GM06990 (cell line): ENCODE results near the gene DPAGT1.
A peak's percentile ranks its signal among the peaks of the same experiment; 100 is the strongest.

Experiments
- DNase-seq: peaks from one replicate; pipeline ENCODE4 v3.0.0-alpha.2; 2011; ENCODE audit not compliant: insufficient read length; ENCODE audit errors: extremely low read depth
- H3K27me3 ChIP-seq: replicated peaks from 2 replicates; pipeline ENCODE4 v1.6.0; 2011; ENCODE audit warnings: low read length; ENCODE audit not compliant: control insufficient read depth, insufficient read depth
- H3K36me3 ChIP-seq: 2 replicates; pipeline ENCODE4 v1.5.1; 2011; ENCODE audit warnings: low read length; ENCODE audit not compliant: control insufficient read depth, insufficient read depth
- H3K4me3 ChIP-seq: replicated peaks from 2 replicates; pipeline ENCODE4 v1.5.1; 2011; ENCODE audit warnings: low read depth, mild to moderate bottlenecking, control low read depth, low read length
- TF ChIP-seq, protein P1 (sequence below): IDR thresholded peaks from 2 replicates; pipeline ENCODE4 v1.5.1; 2011; ENCODE audit warnings: low read length, control low read depth, mild to moderate bottlenecking, inconsistent platforms; ENCODE audit not compliant: insufficient read depth, poor library complexity, severe bottlenecking

The DPAGT1 gene

DNA sequence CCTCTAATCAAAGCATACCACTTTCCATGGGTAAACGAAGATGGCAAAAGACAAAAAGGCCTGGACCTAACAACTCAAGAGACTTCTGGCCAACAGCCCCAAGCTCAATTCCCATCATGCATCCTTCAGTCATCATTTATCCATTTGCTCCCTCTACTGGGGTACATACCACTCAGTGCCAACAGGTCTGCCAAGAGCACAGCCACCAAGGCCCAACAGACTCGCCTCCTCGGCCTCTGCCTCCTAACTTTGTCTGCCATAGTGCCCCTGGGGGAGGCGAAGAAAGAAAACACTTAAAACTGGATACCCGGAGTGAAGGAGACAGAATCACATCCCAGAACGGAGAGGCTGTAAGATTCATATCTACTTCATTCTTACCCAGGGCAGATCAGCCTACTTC lies 45.8 kb downstream of the DPAGT1 start:
- peak overlapping the region; percentile 99 for H3K4me3 ChIP-seq
- H3K36me3 ChIP-seq = peaks cover 35% of the 10 kb centered on the region
- H3K27me3 ChIP-seq = no peaks in the 10 kb centered on the region
- TF ChIP-seq, protein P1, sequence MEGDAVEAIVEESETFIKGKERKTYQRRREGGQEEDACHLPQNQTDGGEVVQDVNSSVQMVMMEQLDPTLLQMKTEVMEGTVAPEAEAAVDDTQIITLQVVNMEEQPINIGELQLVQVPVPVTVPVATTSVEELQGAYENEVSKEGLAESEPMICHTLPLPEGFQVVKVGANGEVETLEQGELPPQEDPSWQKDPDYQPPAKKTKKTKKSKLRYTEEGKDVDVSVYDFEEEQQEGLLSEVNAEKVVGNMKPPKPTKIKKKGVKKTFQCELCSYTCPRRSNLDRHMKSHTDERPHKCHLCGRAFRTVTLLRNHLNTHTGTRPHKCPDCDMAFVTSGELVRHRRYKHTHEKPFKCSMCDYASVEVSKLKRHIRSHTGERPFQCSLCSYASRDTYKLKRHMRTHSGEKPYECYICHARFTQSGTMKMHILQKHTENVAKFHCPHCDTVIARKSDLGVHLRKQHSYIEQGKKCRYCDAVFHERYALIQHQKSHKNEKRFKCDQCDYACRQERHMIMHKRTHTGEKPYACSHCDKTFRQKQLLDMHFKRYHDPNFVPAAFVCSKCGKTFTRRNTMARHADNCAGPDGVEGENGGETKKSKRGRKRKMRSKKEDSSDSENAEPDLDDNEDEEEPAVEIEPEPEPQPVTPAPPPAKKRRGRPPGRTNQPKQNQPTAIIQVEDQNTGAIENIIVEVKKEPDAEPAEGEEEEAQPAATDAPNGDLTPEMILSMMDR = peak; percentile 24
- no peak for DNase-seq

DNA sequence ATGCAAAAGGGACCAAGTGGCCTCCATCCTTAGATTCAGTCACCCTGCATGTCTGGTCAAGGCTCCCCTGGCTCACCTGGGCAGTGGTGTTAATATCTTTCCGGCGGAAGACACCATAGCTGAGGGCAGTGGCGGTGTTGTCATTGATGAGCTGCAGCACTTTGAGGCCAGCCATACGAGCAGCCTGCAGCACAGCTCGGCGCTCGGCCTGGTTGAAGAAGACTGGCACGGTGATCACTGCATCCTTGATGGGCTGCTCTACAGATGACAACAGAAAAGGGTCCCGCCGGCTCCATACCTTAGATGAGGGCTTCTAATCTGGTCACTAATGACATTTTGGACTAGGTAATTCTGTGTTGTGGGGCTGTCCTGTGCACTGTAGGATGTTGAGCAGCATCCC lies 47.2 kb downstream of the DPAGT1 start:
- H3K4me3 ChIP-seq = no peak overlapping the region
- no peak for DNase-seq
- peaks cover 41% of the 10 kb centered on the region for H3K36me3 ChIP-seq
- TF ChIP-seq, protein P1 = no peak
- H3K27me3 ChIP-seq = no peaks in the 10 kb centered on the region

DNA sequence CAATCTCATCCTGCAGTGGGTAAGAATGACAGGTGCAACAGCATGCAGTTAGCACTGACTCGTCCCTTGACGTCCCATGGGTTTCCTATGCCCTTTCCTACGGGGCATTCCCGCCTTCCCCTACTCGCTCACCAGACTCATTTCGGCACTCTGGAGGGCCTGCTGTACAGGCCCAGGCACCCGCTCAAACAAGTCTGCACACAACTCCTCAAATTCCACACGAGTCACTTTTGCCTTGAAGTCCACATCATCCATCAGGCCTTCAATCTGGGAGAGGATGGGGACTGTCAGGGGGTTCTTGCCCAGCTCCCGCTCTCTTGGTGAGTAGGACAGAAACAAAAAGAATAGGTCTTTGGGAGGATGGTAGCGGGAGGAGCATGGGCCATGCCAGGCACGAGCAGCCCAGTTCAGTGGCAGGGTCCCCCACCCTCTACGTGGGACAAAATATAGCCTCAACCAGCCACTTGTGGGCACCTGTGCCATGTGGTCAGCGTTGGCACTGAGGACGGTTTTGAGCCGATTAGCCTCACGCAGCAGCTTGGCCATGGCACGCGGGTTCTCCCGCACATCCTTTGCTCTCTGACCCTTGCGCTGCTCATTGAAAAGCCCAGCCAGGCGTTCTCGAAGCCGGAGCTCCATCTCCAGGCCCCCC lies 49.4 kb downstream of the DPAGT1 start:
- no peaks in the 10 kb centered on the region for H3K27me3 ChIP-seq
- peaks cover 60% of the 10 kb centered on the region for H3K36me3 ChIP-seq
- peak overlapping the region; percentile 28; the same call in 1 of the 2 replicates for H3K4me3 ChIP-seq
- TF ChIP-seq, protein P1 = no peak
- no peak for DNase-seq

DNA sequence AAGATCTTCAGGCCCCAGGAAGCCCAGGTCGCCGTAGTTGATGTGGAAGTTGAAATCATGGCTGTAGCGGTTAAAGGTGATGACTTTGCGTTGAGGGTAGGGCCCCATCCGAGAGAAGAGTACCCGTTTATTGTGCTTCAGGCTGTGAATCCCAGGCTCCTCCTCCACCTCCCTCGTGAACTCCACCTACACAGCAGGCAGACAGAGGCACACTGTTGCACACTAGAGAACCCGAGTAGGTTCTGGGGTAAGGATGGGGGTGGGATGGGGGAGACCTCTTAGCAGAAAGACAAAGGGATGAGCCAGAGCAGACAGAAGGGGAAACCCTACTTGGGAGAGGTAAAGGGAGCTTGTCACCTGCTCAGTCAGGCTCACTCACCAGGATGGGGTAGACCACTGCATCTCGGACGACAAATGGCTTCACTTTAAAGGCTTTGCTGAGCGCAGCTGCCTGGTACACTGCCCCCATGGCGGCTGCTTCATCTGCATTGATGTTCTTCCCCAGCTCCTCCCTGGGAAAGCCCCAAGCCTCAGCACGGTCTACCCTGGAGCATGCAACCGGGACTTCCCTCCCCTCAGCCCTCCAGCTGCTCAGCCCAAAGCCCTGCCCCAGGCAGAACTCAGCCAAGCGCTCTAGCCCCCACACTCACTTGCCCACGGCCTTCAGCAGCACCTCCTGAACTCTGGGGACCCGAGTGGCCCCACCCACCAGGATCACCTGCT lies 50.1 kb downstream of the DPAGT1 start:
- peak; percentile 62 for DNase-seq

DNA sequence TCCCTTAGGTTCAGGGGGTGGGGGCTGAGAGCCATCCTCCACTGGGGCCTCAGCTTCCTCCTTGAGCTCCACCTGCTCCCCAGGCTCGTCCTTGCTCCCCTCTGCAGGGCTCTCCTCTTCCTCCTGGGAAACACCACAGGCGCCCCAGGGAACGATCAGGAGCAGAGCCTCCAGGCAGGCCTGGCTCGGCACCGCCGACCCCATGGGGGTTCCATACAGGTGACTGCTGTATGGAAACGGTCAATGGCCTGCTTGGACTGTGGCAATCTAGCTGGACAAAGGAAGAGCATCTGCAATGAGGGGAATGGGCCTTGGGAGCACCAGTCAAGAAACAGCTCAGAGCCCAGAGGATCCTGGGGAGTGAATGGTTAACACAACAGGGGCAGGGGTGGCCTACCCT lies 52.6 kb downstream of the DPAGT1 start:
- Histone ChIP-seq H3K27me3 (no peaks in the 10 kb centered on the region), H3K36me3 (peaks cover 70% of the 10 kb centered on the region), H3K4me3 (no peak overlapping the region)
- no peak for DNase-seq
- TF ChIP-seq, protein P1 = no peak

More for the DNA sequence above, 50.1 kb downstream of the DPAGT1 start:
- peak overlapping the region; percentile 53 for H3K4me3 ChIP-seq
- TF ChIP-seq, protein P1 = no peak
- no peaks in the 10 kb centered on the region for H3K27me3 ChIP-seq
- H3K36me3 ChIP-seq = peaks cover 63% of the 10 kb centered on the region

GRCh38 chr11:119048644-119049043 lies 53.0 kb downstream of the DPAGT1 start:
- DNase-seq = no peak

More at GRCh38 chr11:119048644-119049043, 53.0 kb downstream of the DPAGT1 start:
- no peak overlapping the region for H3K4me3 ChIP-seq
- peaks cover 66% of the 10 kb centered on the region for H3K36me3 ChIP-seq
- TF ChIP-seq, protein P1 = no peak
- H3K27me3 ChIP-seq = no peaks in the 10 kb centered on the region
